Astrocyte (in vitro differentiated cells and primary cell): Measurements from ENCODE around the gene CD163L1.

ENCODE experiments used
- CTCF ChIP-seq: IDR thresholded peaks from 2 replicates; pipeline ENCODE4 v1.5.1; 2011; ENCODE audit warnings: low read depth, mild to moderate bottlenecking, inconsistent platforms, low read length, moderate library complexity; ENCODE audit not compliant: insufficient read depth
- EZH2 ChIP-seq: IDR thresholded peaks from 2 replicates; pipeline ENCODE4 v1.6.1; 2012; ENCODE audit warnings: mild to moderate bottlenecking, low read length, inconsistent platforms; ENCODE audit not compliant: insufficient read depth

GRCh38 chr12:7441216-7441615 lies 2.7 kb downstream of the CD163L1 start:
- TF ChIP-seq CTCF (no peak), EZH2 (no peak)
